Gastrocnemius medialis (tissue), 4 donors: ENCODE data around the gene CLASP1.

Source experiments
- CTCF ChIP-seq, 5 experiments: fragments of 450-650 bp in 3 of 5; fragments of 200-600 bp in 2 of 5; sonication (generic) in 2 of 5; IDR thresholded peaks in 4 of 5; conservative IDR thresholded peaks in 1 of 5; 1 replicate in 4 of 5; 2 replicates in 1 of 5; pipeline ENCODE4 v1.5.1; 2016 to 2019; ENCODE audit warnings: antibody characterized with exemption in 5 of 5, mild to moderate bottlenecking in 3 of 5, moderate library complexity in 3 of 5
- POLR2A ChIP-seq, 2 donors: fragments of 450-650 bp; IDR thresholded peaks; one replicate each; pipeline ENCODE4 v1.6.1; 2017; ENCODE audit warnings: antibody characterized with exemption in 2 of 2, mild to moderate bottlenecking in 2 of 2, moderate library complexity in 2 of 2

GRCh38 chr2:121360566-121361300, 288.5 kb downstream of the CLASP1 start:
- TF ChIP-seq CTCF (IDR thresholded peaks at IDR 0.05 in 4 of 5, conservative IDR thresholded peaks at IDR 0.05 in 1 of 5) (no peak), POLR2A (IDR thresholded peaks at IDR 0.05) (no peak)
